Fibroblast of skin of left quadriceps (primary cell): ENCODE measurements around the gene TMEM109.

Experiments used
- DNase-seq, 2 experiments: peaks; one replicate each; pipeline ENCODE4 v3.0.0-alpha.2; 2013; ENCODE audit warnings: low read depth in 2 of 2

TMEM109 gene

DNA sequence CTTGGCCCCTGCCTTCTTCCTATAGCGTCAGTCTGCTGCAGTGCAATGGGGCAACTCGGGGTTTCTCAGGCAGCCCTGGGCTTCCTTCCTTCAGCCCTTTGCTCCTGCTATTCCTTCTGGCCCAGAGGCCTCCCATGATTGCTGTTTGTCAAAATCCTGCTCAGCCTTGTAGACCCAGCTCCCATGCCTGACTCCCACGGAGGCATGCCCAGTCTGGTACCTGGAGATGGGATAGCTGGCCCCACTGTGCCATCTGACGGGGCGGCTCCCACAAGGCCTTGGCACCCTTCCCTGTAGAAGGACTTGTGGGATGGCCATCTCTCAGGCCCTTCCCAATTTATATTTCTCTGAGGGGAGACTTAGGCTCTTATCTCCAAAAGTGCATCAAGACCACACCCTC, 56.9 kb downstream of the TMEM109 start:
- DNase-seq, result no peak

DNA sequence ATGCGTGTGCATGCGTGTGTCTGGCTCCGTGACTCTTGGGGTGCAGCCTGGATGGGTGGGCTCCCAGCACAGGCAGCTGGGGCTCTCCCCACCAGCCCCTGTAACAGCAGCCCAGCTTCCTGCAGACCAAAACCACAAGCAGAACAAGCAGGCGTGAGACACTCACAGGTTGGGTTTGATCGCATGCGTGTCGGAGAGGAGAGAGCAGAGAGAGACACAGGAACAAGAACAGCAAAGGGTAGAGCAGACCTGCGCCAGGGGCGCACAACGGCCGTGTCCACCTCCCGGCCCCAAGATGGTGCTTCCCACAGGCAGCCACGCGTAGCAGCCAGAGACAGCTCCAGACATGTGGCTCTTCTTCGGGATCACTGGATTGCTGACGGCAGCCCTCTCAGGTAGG, 57.6 kb downstream of the TMEM109 start, which contains the start of gene CD6:
Gene CD6, plus strand, starts transcription at position 161 of the 400 bp plus-strand sequence. Its CDS starts 186 bp downstream, at position 347.
- no peak for DNase-seq

DNA sequence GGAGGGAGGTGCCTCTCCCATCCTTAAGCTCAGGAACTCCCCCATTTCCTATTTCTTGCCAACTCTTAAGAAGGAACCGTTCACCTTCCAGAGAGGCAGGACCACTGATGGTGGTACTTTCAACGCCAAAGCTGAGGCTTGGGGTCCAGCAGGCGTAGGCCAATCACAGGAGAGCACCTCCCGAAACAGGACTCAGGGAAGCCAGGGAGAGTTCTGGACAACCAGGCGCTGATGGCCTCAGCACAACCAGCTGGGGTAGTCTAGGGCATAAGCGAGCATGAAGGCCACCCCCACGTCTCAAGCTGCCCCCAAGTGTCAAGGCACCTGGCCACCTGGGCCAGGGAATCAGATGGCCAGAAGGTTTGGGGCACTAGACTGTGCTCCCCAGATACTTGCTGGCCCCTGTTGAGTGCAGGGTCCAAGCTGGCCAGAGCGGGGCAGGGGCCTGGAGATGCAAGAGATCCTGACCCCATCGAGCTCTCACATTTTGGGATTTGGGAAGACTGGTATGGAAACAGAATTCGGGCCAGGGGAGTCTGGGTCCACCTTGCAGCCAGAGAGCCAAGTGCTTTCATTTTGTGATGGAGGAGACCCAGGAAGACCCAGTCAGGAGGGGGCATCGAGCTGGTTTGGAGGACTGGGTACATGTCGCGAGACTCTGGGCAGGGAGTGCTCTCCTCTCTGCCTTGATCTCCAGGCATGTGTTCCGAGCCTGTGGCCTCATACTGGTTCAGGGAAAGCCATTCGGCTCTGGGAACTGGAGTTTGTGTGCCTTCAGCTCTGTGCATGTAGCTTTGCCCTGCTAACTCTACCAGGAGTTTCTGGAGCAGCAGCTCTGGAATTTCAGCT, 58.4 kb downstream of the TMEM109 start:
- DNase-seq, result no peak
